DLD1 (cell line): ENCODE measurements around the gene FCGBP.

ENCODE experiments used
- in situ Hi-C: cut with HindIII; loops from 2 replicates; pipeline ENCODE4 v1.10.0; 2017; ENCODE audit warnings: low sequenced_read_pairs

FCGBP gene

GRCh38 chr19:39949026-39949747, 14.8 kb upstream of the FCGBP start:
- in situ Hi-C loops, result loop anchor here (25.0 kb wide), 1 partner anchor 162 kb away; the partner anchor contains the start of gene LEUTX

- in situ Hi-C loops, result loop anchor here (25.0 kb wide), 1 partner anchor 159 kb away; the partner anchor contains the start of gene LEUTX
Measured at GRCh38 chr19:39946532-39946931, 12.1 kb upstream of the FCGBP start.

- in situ Hi-C loops, result loop anchor here (25.0 kb wide), 1 partner anchor 156 kb away; the partner anchor contains the start of gene LEUTX
Measured at GRCh38 chr19:39943586-39943985, 9.2 kb upstream of the FCGBP start.

GRCh38 chr19:39942366-39942730, 7.9 kb upstream of the FCGBP start:
- in situ Hi-C loops, result loop anchor here (25.0 kb wide), 1 partner anchor 155 kb away; the partner anchor contains the start of gene LEUTX

GRCh38 chr19:39941615-39942365, 7.4 kb upstream of the FCGBP start:
- in situ Hi-C loops, result loop anchor here (25.0 kb wide), 1 partner anchor 154 kb away; the partner anchor contains the start of gene LEUTX

GRCh38 chr19:39941151-39941550, 6.7 kb upstream of the FCGBP start:
- in situ Hi-C loops, result loop anchor here (25.0 kb wide), 1 partner anchor 154 kb away; the partner anchor contains the start of gene LEUTX

GRCh38 chr19:39940221-39940833, 5.9 kb upstream of the FCGBP start:
- in situ Hi-C loops, result loop anchor here (25.0 kb wide), 1 partner anchor 153 kb away; the partner anchor contains the start of gene LEUTX

- in situ Hi-C loops, result loop anchor here (25.0 kb wide), 1 partner anchor 152 kb away; the partner anchor contains the start of gene LEUTX
Measured at GRCh38 chr19:39939556-39939955, 5.1 kb upstream of the FCGBP start.

GRCh38 chr19:39937787-39938186, 3.4 kb upstream of the FCGBP start:
- in situ Hi-C loops, result loop anchor here (25.0 kb wide), 1 partner anchor 150 kb away; the partner anchor contains the start of gene LEUTX

GRCh38 chr19:39937094-39937720, 2.8 kb upstream of the FCGBP start:
- in situ Hi-C loops, result loop anchor here (25.0 kb wide), 1 partner anchor 150 kb away; the partner anchor contains the start of gene LEUTX

GRCh38 chr19:39936622-39937021, 2.2 kb upstream of the FCGBP start:
- in situ Hi-C loops, result loop anchor here (25.0 kb wide), 1 partner anchor 149 kb away; the partner anchor contains the start of gene LEUTX

GRCh38 chr19:39936020-39936419, 1.6 kb upstream of the FCGBP start:
- in situ Hi-C loops, result loop anchor here (25.0 kb wide), 1 partner anchor 149 kb away; the partner anchor contains the start of gene LEUTX

GRCh38 chr19:39935364-39935661, 879 bp upstream of the FCGBP start:
- in situ Hi-C loops, result loop anchor here (25.0 kb wide), 1 partner anchor 148 kb away; the partner anchor contains the start of gene LEUTX

- in situ Hi-C loops, result loop anchor here (25.0 kb wide), 1 partner anchor 142 kb away; the partner anchor contains the start of gene LEUTX
Measured at GRCh38 chr19:39929750-39930149, 4.7 kb downstream of the FCGBP start.

GRCh38 chr19:39928357-39928725, 6.1 kb downstream of the FCGBP start:
- in situ Hi-C loops, result loop anchor here (25.0 kb wide), 1 partner anchor 141 kb away; the partner anchor contains the start of gene LEUTX

GRCh38 chr19:39927524-39928356, 6.7 kb downstream of the FCGBP start:
- in situ Hi-C loops, result loop anchor here (25.0 kb wide), 1 partner anchor 140 kb away; the partner anchor contains the start of gene LEUTX

- in situ Hi-C loops, result loop anchor here (25.0 kb wide), 1 partner anchor 140 kb away; the partner anchor contains the start of gene LEUTX
Measured at GRCh38 chr19:39927076-39927475, 7.4 kb downstream of the FCGBP start.

- in situ Hi-C loops, result loop anchor here (25.0 kb wide), 1 partner anchor 139 kb away; the partner anchor contains the start of gene LEUTX
Measured at GRCh38 chr19:39926170-39926760, 8.2 kb downstream of the FCGBP start.

- in situ Hi-C loops, result loop anchor here (25.0 kb wide), 1 partner anchor 138 kb away; the partner anchor contains the start of gene LEUTX
Measured at GRCh38 chr19:39924952-39925351, 9.5 kb downstream of the FCGBP start.
